T-helper 17 cell (primary cell): ENCODE data around the gene ARX. TPM values are rescaled to one million over a fixed set of nuclear protein-coding genes. Genes with fewer than 3 reads are reported as not detected.

Source experiments
- ATAC-seq: fragments of 150-1000 bp; cut with Tn5 transposase; 2 replicates; pipeline ENCODE4 v1.10.0; 2021; ENCODE audit warnings: mild to moderate bottlenecking, moderate library complexity
- DNase-seq, 3 donors: peaks; one replicate each; pipeline versions ENCODE4 v3.0.0 to v3.0.0-alpha.2; 2020 to 2021
- H3K9me3 ChIP-seq: one replicate; pipeline ENCODE4 v1.7.0; 2013; ENCODE audit warnings: low read length, mild to moderate bottlenecking; ENCODE audit not compliant: control insufficient read depth, poor library complexity, severe bottlenecking
- H3K27ac Mint-ChIP-seq: one replicate; pipeline ENCODE4 v1.8.0; 2022; ENCODE audit warnings: mild to moderate bottlenecking, moderate library complexity, mixed read lengths
- H3K27me3 Mint-ChIP-seq: one replicate; pipeline ENCODE4 v1.8.0; 2022; ENCODE audit warnings: mixed read lengths
- H3K36me3 Mint-ChIP-seq: one replicate; pipeline ENCODE4 v1.8.0; 2022; ENCODE audit warnings: low read depth, mixed read lengths
- H3K4me1 Mint-ChIP-seq: one replicate; pipeline ENCODE4 v1.8.0; 2022; ENCODE audit warnings: mild to moderate bottlenecking, mixed read lengths
- H3K4me3 Mint-ChIP-seq: one replicate; pipeline ENCODE4 v1.8.0; 2022; ENCODE audit warnings: mild to moderate bottlenecking, moderate library complexity, mixed read lengths
- total RNA-seq, 4 donors: library from RNA in 2 of 4; stranded (reverse) in 2 of 4; gene quantifications; one replicate each; pipeline ENCODE4 v1.2.3 and lab custom pipeline; 2022 to 2026

ARX gene
- total RNA-seq, 2 donors from 2014 or later, result not detected

DNA sequence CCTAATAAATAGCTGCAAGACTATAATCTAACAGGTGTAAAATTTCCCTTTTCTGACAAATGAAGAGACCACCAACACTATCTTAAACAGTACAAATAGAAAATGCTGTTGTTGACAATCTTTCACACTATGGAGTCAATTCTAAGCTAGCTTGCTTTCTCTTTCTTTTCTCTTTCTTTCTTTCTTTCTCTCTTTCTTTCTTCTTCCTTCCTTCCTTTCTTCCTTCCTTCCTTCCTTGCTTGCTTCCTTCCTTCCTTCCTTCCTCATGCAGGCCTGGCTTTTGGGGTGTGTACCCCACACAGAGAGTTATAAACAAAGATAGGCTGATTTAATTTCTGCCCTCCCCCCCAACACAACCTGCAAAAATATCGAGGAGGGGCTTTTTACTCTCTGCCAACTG lies 8.1 kb upstream of the ARX start:
- DNase-seq, result no peak
- no peaks in the 10 kb centered on the region for H3K36me3 Mint-ChIP-seq
- H3K27ac Mint-ChIP-seq, result no peak overlapping the region
- H3K4me3 Mint-ChIP-seq, result peak overlapping the region; percentile 10
- H3K9me3 ChIP-seq, result no peaks in the 10 kb centered on the region
- ATAC-seq, result no peak
- H3K4me1 Mint-ChIP-seq, result peaks cover 10% of the 10 kb centered on the region
- peaks cover 38% of the 10 kb centered on the region for H3K27me3 Mint-ChIP-seq

DNA sequence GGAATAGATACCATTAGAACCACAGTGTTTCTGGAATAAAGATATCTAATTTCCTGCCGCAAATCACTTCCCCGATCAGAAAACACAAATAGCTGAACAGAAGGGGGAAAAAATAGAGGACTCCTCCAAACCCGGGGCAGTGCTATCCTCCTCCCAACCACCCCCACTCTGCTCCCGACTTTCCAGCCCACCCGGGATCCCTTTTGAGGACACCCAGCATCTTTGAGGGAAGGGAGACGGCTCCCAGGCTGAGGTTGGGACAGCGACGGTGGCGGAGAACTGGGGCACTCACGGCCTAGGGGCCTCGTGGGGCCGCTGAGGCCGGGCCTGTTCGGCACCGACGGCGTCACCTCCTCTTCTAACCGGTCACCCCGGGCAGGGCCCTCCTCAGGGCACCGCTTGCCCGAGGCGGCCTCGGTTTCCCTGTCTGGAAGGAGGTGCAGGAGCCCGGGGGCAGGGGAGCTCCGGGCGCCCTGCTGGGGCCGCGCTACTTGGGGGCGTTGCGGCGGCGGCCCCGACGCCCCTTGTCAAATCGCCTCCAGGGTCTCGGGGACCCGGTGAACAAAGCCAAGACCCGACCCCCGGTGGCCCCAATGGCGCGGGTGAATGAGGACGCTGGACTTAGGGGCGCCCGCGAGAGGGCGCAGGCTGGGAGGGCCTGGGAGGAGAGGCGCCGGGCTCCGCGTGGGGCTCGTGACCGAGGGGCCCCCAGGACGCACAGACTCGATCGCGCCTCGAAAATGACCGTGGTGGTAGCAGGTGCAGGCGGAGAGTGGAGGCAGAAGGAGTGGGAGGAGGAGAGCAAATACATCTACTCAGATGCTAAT lies 6.9 kb upstream of the ARX start:
- no peak for ATAC-seq

DNA sequence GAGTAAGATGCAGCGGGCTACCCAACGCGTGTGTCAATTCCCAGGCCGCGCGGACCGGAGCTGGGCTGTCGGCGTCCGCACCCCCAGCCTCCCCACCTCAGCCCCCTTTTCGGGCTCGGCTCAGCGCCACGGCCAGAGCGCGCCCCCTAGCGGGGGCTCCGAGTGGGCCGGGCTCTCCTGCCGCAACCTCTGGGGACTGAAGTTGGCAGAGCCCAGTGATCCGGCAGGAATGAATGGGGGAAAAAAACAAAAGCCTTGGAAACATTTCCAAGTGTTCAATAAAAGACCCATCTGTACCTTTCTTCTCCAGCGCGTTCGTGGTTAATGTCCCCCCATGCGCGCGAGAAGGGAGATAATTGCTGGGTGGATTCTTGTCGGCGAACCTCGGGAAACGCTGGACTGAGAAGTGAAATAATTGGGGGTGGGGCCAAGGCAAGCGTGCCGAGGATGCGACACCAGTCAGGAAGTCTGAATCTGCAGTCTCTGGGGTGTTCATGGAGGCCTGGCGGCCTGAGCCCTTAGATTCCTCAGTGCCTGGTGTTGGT lies 5.2 kb upstream of the ARX start:
- H3K27me3 Mint-ChIP-seq, result peaks cover 57% of the 10 kb centered on the region
- no peaks in the 10 kb centered on the region for H3K9me3 ChIP-seq
- peaks cover 2% of the 10 kb centered on the region for H3K36me3 Mint-ChIP-seq
- ATAC-seq, result peak; percentile 54
- no peak overlapping the region for H3K27ac Mint-ChIP-seq
- peaks cover 10% of the 10 kb centered on the region for H3K4me1 Mint-ChIP-seq
- peak in 2 of 3 donors; percentile 29 to 34 for DNase-seq
- peak overlapping the region; percentile 67 for H3K4me3 Mint-ChIP-seq

More for the DNA sequence above, 6.9 kb upstream of the ARX start:
- no peak overlapping the region for H3K27ac Mint-ChIP-seq
- DNase-seq, result no peak
- peaks cover 10% of the 10 kb centered on the region for H3K4me1 Mint-ChIP-seq
- peaks cover 41% of the 10 kb centered on the region for H3K27me3 Mint-ChIP-seq
- peak overlapping the region; percentile 16 for H3K4me3 Mint-ChIP-seq
- no peaks in the 10 kb centered on the region for H3K9me3 ChIP-seq
- no peaks in the 10 kb centered on the region for H3K36me3 Mint-ChIP-seq

DNA sequence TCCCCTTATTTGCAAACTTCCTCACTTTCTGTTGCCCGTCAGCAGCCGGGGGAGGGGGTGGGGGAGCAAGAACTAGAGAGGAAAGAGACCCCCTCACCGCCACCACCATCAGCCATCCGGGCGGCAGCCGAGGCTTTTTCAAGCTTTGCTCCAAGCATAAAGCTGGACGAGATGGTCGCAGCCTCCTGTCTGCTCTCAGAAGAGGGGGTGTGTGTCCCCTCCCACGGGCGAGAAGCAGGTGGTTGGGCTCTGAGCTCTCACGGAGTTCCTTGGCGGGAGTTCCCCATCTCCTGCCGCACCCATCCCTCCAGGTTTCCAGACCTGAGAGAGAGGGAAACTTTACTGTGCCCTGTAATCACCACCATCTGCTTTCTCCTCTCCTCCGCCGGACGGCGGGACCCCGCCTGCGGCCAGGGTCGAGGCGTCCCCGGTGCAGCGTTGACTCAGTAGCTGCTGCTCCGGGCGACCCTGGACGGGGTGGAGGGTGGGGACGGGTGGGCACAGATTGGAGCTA lies 4.7 kb upstream of the ARX start:
- Mint-ChIP-seq H3K27ac (no peak overlapping the region), H3K27me3 (peaks cover 60% of the 10 kb centered on the region), H3K4me3 (peak overlapping the region; percentile 49), H3K36me3 (peaks cover 2% of the 10 kb centered on the region), H3K4me1 (peaks cover 10% of the 10 kb centered on the region)
- H3K9me3 ChIP-seq, result no peaks in the 10 kb centered on the region
- ATAC-seq (no peak), DNase-seq (no peak)

DNA sequence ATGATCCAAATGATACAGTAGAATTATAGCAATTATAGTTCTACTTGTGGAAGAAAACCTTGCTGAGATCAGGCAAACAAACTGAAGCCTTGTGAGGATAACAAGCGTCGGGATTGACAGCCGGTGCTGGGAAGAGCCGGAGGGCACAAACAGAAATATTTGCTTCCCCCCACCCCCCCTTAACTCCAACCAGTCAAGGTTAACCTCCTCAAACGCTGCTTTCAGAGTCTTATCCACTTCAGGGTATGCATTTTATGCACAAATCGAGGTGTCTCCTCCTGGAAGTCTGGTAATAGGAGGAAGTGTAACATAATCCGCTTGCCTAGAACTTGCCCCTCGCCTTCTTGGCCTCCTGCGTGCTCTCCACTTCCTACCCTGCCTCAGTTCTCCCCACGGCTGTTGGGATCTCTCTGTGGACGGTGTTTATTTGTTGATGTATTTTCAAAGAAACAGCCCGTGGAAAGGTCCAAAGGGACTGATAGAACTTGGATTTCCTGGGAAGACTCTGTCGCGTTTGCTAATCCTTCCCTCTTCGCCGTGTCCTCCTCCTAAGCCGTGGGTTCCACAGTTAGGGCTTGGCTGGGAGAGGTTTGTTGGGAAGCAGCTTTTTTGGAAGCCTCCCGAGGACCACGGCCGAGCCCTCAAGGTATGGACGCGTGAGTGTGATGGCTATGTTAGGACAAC lies 4.1 kb upstream of the ARX start:
- peaks cover 62% of the 10 kb centered on the region for H3K27me3 Mint-ChIP-seq
- ATAC-seq (no peak), DNase-seq (no peak)
- H3K27ac Mint-ChIP-seq, result no peak overlapping the region
- H3K9me3 ChIP-seq, result no peaks in the 10 kb centered on the region
- H3K36me3 Mint-ChIP-seq, result peaks cover 2% of the 10 kb centered on the region
- H3K4me3 Mint-ChIP-seq, result peak overlapping the region; percentile 49
- peaks cover 10% of the 10 kb centered on the region for H3K4me1 Mint-ChIP-seq

DNA sequence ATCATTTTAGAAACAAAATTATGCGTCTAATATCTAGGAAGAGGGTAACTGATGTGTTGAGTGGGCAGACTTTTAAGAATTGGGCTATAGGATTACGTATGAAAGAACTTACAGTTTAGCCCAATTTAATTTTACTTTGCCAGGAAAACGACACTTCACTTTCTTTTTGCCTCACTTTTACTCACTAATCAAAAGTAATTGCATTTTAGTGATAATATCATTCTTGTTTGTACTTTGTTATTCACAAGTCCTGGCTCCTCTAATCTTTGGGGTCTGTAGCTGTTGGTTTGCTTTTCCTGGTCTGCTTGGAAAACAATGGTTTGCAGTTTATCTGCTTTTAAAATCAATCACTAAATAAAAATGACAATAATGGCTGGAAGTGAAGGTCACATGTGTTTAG lies 2.9 kb upstream of the ARX start:
- H3K36me3 Mint-ChIP-seq, result peaks cover 4% of the 10 kb centered on the region
- no peak for ATAC-seq
- H3K9me3 ChIP-seq, result no peaks in the 10 kb centered on the region
- H3K4me1 Mint-ChIP-seq, result peaks cover 15% of the 10 kb centered on the region
- H3K27ac Mint-ChIP-seq, result no peak overlapping the region
- no peak overlapping the region for H3K4me3 Mint-ChIP-seq
- peaks cover 58% of the 10 kb centered on the region for H3K27me3 Mint-ChIP-seq
- DNase-seq, result no peak

DNA sequence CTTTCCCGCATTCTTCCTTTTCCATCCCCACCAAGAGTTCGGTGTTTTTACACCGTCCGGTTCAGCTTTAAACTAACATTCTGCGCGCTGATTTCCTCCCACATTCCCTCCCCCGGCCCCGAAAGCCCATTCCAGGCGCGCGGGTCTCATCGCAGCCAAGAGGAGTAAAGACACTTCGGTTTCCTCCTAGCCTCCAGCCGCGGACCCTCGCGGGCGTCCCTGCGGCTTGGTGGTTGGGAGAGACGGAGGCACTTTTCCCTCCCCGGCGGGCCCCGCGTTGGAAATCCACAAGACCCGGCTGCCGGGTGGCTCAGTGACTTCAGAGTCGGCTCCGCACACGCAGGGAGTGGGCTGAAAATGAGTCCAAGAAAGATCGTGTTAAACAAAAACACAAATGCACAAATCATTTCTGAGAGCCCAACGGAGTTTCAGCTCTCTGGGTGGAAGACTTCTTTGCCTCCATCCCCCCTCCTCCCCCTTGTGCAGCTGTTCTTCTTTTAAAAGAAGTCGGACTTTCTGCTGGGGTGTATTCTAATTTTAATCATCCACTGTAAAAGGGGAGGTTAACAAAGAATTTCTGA lies 2.0 kb upstream of the ARX start:
- peaks cover 4% of the 10 kb centered on the region for H3K36me3 Mint-ChIP-seq
- H3K4me3 Mint-ChIP-seq, result no peak overlapping the region
- peaks cover 18% of the 10 kb centered on the region for H3K4me1 Mint-ChIP-seq
- H3K27ac Mint-ChIP-seq, result no peak overlapping the region
- peaks cover 55% of the 10 kb centered on the region for H3K27me3 Mint-ChIP-seq
- no peaks in the 10 kb centered on the region for H3K9me3 ChIP-seq
- no peak for ATAC-seq
- DNase-seq, result no peak

DNA sequence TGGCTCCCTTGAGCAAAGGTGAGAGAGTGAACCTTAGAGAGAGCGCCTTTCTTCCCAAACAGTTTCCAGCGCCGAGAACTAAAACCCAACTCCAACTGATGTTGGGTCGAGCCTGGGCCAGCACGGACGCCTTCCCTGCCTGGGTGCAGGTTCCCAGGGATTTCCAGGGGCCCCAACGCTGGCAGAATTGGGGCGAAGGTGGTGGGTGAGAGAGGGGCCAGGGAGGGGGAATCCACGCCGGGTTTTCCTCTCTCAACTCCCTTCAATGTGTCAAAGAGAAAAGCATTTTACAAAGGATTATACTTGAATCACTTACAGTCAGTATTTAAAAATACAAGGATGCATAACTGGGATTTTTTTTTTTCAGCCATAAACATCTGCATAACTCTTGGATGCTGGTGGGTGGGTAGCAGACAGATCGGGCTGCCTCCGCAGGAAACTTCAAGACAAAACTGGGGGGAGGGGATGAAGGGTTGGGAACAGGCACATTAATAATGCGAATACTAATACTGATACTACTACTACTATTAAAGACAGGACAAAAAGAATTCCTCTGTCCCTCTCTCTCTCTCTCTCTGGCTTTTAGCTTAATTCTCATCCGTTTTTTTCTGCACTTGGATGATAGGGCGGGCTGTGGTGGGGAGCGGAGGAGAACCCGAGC lies 1.3 kb upstream of the ARX start:
- ATAC-seq (no peak), DNase-seq (no peak)
- peak overlapping the region; percentile 21 for H3K4me3 Mint-ChIP-seq
- peaks cover 52% of the 10 kb centered on the region for H3K27me3 Mint-ChIP-seq
- peaks cover 4% of the 10 kb centered on the region for H3K36me3 Mint-ChIP-seq
- H3K27ac Mint-ChIP-seq, result no peak overlapping the region
- peaks cover 14% of the 10 kb centered on the region for H3K4me1 Mint-ChIP-seq
- H3K9me3 ChIP-seq, result no peaks in the 10 kb centered on the region

DNA sequence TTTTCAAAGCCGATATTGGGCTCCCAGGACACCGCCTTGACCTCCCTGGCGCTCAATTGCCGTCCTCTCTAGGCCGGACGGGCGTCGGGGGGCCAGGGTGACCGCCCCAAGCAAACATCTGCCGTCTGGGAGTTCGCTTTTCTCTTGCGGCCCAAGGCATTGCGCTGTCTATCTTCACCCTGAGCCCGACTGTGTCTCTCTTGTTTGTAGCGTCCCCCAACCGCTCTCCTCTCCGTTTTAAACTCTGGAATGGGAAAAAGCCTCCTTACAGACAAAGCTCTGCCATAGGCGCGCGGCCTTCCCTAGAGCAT lies 551 bp upstream of the ARX start:
- peaks cover 4% of the 10 kb centered on the region for H3K36me3 Mint-ChIP-seq
- DNase-seq (no peak), ATAC-seq (no peak)
- no peak overlapping the region for H3K27ac Mint-ChIP-seq
- peaks cover 44% of the 10 kb centered on the region for H3K27me3 Mint-ChIP-seq
- H3K4me3 Mint-ChIP-seq, result peak overlapping the region; percentile 58
- peaks cover 9% of the 10 kb centered on the region for H3K4me1 Mint-ChIP-seq
- no peaks in the 10 kb centered on the region for H3K9me3 ChIP-seq

DNA sequence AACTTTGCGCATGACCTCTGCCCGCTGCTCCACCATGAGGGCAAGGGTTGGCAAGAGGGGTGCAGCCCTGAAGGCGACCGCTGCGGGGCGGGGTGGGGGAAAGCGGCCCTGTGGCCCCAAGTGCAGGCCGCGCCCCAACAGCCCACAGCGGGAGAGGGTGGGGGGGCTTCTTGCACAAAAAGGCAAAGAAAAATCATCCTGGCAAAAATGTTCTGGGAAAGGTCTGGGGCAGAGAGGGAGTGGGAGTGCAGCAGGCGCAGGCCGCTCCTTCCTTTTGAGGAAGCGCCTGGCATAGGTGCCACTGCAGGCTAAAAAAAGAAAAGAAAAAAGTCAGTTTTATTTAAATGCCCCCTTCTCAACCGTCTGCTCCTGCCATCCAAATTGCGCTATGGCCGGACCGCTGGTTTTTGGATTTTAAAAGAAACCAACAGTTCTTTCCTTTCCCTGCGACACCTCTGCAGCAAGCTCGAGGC lies 1.4 kb downstream of the ARX start:
- no peaks in the 10 kb centered on the region for H3K9me3 ChIP-seq
- Mint-ChIP-seq H3K27me3 (peaks cover 53% of the 10 kb centered on the region), H3K4me3 (peak overlapping the region; percentile 77), H3K4me1 (peaks cover 9% of the 10 kb centered on the region), H3K36me3 (peaks cover 4% of the 10 kb centered on the region), H3K27ac (no peak overlapping the region)
- ATAC-seq, result no peak
- no peak for DNase-seq

DNA sequence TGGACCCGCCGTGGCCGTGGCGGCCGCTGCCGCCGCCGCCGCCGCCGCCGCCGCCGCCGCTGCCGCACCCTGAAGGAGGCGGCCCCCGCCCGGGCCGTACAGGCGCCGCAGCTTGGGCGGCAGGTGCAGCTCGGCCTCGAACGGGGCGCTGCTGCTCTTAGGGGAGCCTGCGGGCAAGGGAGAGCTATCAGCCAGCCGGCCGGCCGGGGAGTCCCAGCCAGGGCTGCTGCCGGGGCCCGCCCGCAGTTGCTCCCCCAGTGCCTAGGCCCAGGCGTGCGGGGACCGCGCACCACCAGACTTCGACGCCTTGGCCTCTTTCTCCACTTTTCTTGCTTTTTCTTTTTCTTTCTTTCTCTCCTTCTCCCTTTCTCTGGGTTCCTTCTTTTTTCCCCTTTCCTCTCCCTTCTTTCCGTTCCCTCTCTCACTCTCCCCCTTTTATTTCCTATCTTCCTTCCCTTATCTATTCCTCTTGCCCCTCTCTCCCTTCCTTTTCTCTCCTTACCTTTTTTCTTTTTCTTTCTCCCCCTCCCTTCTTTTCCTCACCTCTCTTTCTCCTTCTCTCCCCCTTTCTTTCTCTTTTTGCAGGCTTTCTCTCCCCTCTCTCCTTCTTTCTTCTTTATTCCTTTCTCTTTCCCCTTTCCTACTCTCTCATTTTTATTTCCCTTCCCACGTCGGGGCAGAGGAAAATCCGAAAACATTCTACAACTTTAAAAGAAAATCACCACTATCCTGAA lies 2.0 kb downstream of the ARX start:
- Mint-ChIP-seq H3K4me1 (peaks cover 9% of the 10 kb centered on the region), H3K27ac (no peak overlapping the region), H3K27me3 (peaks cover 50% of the 10 kb centered on the region), H3K36me3 (peaks cover 4% of the 10 kb centered on the region), H3K4me3 (peak overlapping the region; percentile 77)
- DNase-seq, result no peak
- ATAC-seq, result peak; percentile 53
- no peaks in the 10 kb centered on the region for H3K9me3 ChIP-seq
